Cardiac muscle cell (in vitro differentiated cells and primary cell): ENCODE results near the gene GINS1. TPM values are rescaled to one million over a fixed set of nuclear protein-coding genes. Genes with fewer than 3 reads are reported as not detected.

ENCODE experiments used
- DNase-seq, 2 donors: peaks; one replicate each; pipeline versions ENCODE4 v3.0.0 to v3.0.0-alpha.2; 2010 to 2017; ENCODE audit warnings: low read depth in 1 of 2, low spot score in 1 of 2
- H3K27ac ChIP-seq: fragments of 200-600 bp; sonication (generic); 2 replicates; pipeline ENCODE4 v1.5.1; 2016
- H3K27me3 ChIP-seq: fragments of 200-600 bp; sonication (generic); 2 replicates; pipeline ENCODE4 v1.6.0; 2016; ENCODE audit warnings: control low read depth
- H3K36me3 ChIP-seq: fragments of 200-600 bp; sonication (generic); 2 replicates; pipeline ENCODE4 v1.5.1; 2016; ENCODE audit warnings: control low read depth
- H3K4me1 ChIP-seq: fragments of 200-600 bp; sonication (generic); 2 replicates; pipeline ENCODE4 v1.8.1; 2017; ENCODE audit warnings: low read depth, mild to moderate bottlenecking, mixed run types
- H3K4me3 ChIP-seq: fragments of 200-600 bp; sonication (generic); 2 replicates; pipeline ENCODE4 v1.5.1; 2016; ENCODE audit warnings: mild to moderate bottlenecking
- H3K9me3 ChIP-seq: fragments of 200-600 bp; sonication (generic); 2 replicates; pipeline ENCODE4 v1.5.1; 2017; ENCODE audit warnings: low read depth, mild to moderate bottlenecking, control low read depth
- CTCF ChIP-seq: IDR thresholded peaks from 2 replicates; pipeline ENCODE4 v1.5.1; 2012; ENCODE audit warnings: low read depth, mild to moderate bottlenecking, low read length
- polyA plus RNA-seq: library from polyadenylated mRNA; unstranded; fragments of >200 nt; fragmentation: Nextera tagmentation; extraction: Ambion mirVana; gene quantifications from 2 replicates; pipeline ENCODE4 v1.2.1, GENCODE V29; 2016
- total RNA-seq: library from RNA; depleted of rRNA; stranded (reverse); fragments of >200 nt; gene quantifications from 2 replicates; pipeline ENCODE4 v1.2.3, GENCODE V29; 2016

The GINS1 gene
- total and polyA plus RNA-seq, 2 experiments from 2014 or later, result 9.6 to 10.5 TPM

GRCh38 chr20:25487306-25487705, 79.8 kb downstream of the GINS1 start:
- no peaks in the 10 kb centered on the region for H3K4me1 ChIP-seq
- H3K27me3 ChIP-seq, result no peaks in the 10 kb centered on the region
- TF ChIP-seq CTCF, result no peak
- no peak for DNase-seq
- H3K36me3 ChIP-seq, result peaks cover 19% of the 10 kb centered on the region
- H3K27ac ChIP-seq, result no peak overlapping the region
- H3K9me3 ChIP-seq, result no peaks in the 10 kb centered on the region
- H3K4me3 ChIP-seq, result no peak overlapping the region

GRCh38 chr20:25487975-25488374, 80.5 kb downstream of the GINS1 start:
- Histone ChIP-seq H3K36me3 (peaks cover 19% of the 10 kb centered on the region), H3K9me3 (no peaks in the 10 kb centered on the region), H3K4me1 (no peaks in the 10 kb centered on the region), H3K27ac (no peak overlapping the region), H3K4me3 (no peak overlapping the region), H3K27me3 (no peaks in the 10 kb centered on the region)
- DNase-seq, result no peak
- no peak for TF ChIP-seq CTCF

- Histone ChIP-seq H3K4me1 (no peaks in the 10 kb centered on the region), H3K27me3 (no peaks in the 10 kb centered on the region), H3K36me3 (peaks cover 19% of the 10 kb centered on the region), H3K27ac (no peak overlapping the region), H3K4me3 (no peak overlapping the region), H3K9me3 (no peaks in the 10 kb centered on the region)
- TF ChIP-seq CTCF, result no peak
- no peak for DNase-seq
Measured at GRCh38 chr20:25489221-25489871, 81.9 kb downstream of the GINS1 start.

- H3K4me3 ChIP-seq, result no peak overlapping the region
- no peaks in the 10 kb centered on the region for H3K4me1 ChIP-seq
- H3K27ac ChIP-seq, result no peak overlapping the region
- DNase-seq, result no peak
- H3K36me3 ChIP-seq, result peaks cover 17% of the 10 kb centered on the region
- H3K27me3 ChIP-seq, result no peaks in the 10 kb centered on the region
- H3K9me3 ChIP-seq, result no peaks in the 10 kb centered on the region
- TF ChIP-seq CTCF, result no peak
Measured at GRCh38 chr20:25490656-25491445, 83.4 kb downstream of the GINS1 start.

- H3K36me3 ChIP-seq, result peaks cover 17% of the 10 kb centered on the region
Measured at GRCh38 chr20:25491446-25492038, 84.1 kb downstream of the GINS1 start.

More at GRCh38 chr20:25491446-25492038, 84.1 kb downstream of the GINS1 start:
- no peaks in the 10 kb centered on the region for H3K4me1 ChIP-seq
- H3K27ac ChIP-seq, result peak overlapping the region; percentile 29
- no peak for DNase-seq
- no peak for TF ChIP-seq CTCF
- H3K27me3 ChIP-seq, result no peaks in the 10 kb centered on the region
- H3K9me3 ChIP-seq, result no peaks in the 10 kb centered on the region
- H3K4me3 ChIP-seq, result no peak overlapping the region
